Measurements from ENCODE around the gene PLEKHG4B.

DNA sequence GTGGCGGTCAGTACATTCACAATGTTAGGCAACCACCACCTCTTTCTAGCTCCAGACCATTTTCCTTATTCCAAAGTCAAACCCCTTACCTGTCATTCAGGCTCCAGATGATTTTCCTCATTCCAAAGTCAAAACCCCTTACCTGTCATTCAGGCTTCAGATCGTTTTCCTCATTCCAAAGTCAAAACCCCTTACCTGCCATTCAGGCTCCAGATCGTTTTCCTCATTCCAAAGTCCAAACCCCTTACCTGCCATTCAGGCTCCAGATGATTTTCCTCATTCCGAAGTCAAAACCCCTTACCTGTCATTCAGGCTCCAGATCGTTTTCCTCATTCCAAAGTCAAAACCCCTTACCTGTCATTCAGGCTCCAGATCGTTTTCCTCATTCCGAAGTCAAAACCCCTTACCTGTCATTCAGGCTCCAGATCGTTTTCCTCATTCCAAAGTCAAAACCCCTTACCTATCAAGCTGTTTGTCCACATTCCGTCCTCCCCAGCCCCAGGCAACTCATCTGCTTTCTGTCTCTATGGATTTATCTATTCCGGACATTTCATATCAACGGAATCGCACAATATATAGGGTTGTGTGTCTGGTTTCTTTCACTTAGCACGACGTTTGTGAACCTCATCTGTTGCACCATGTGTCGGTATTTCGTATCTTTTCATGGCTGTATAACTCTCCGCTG, 5.2 kb downstream of the PLEKHG4B start:
- TF ChIP-seq POLR2A (IDR thresholded peaks at IDR 0.05; ENCODE audit: low read depth, low read length), result no peak
- TF ChIP-seq, protein P1, sequence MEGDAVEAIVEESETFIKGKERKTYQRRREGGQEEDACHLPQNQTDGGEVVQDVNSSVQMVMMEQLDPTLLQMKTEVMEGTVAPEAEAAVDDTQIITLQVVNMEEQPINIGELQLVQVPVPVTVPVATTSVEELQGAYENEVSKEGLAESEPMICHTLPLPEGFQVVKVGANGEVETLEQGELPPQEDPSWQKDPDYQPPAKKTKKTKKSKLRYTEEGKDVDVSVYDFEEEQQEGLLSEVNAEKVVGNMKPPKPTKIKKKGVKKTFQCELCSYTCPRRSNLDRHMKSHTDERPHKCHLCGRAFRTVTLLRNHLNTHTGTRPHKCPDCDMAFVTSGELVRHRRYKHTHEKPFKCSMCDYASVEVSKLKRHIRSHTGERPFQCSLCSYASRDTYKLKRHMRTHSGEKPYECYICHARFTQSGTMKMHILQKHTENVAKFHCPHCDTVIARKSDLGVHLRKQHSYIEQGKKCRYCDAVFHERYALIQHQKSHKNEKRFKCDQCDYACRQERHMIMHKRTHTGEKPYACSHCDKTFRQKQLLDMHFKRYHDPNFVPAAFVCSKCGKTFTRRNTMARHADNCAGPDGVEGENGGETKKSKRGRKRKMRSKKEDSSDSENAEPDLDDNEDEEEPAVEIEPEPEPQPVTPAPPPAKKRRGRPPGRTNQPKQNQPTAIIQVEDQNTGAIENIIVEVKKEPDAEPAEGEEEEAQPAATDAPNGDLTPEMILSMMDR (conservative IDR thresholded peaks at IDR 0.05; ENCODE audit: low read depth, low read length), result no peak
- no peak for TF ChIP-seq CHD1 (IDR thresholded peaks at IDR 0.05; ENCODE audit: low read depth, low read length)
- TF ChIP-seq, protein P2, sequence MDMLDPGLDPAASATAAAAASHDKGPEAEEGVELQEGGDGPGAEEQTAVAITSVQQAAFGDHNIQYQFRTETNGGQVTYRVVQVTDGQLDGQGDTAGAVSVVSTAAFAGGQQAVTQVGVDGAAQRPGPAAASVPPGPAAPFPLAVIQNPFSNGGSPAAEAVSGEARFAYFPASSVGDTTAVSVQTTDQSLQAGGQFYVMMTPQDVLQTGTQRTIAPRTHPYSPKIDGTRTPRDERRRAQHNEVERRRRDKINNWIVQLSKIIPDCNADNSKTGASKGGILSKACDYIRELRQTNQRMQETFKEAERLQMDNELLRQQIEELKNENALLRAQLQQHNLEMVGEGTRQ (IDR thresholded peaks at IDR 0.05; ENCODE audit: low read depth, low read length), result no peak
- TF ChIP-seq SMC3 (IDR thresholded peaks at IDR 0.05; ENCODE audit: low read depth, low read length), result no peak
- TF ChIP-seq, protein P3, sequence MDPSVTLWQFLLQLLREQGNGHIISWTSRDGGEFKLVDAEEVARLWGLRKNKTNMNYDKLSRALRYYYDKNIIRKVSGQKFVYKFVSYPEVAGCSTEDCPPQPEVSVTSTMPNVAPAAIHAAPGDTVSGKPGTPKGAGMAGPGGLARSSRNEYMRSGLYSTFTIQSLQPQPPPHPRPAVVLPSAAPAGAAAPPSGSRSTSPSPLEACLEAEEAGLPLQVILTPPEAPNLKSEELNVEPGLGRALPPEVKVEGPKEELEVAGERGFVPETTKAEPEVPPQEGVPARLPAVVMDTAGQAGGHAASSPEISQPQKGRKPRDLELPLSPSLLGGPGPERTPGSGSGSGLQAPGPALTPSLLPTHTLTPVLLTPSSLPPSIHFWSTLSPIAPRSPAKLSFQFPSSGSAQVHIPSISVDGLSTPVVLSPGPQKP (IDR thresholded peaks at IDR 0.05; ENCODE audit: borderline replicate concordance, low read depth, low read length), result no peak
- TF ChIP-seq RCOR1 (IDR thresholded peaks at IDR 0.05; ENCODE audit: insufficient replicate concordance, low read length), result no peak
- no peak for TF ChIP-seq MAZ (IDR thresholded peaks at IDR 0.05; ENCODE audit: borderline replicate concordance, low read depth, low read length)
- no peak for TF ChIP-seq CEBPB (IDR thresholded peaks at IDR 0.05; ENCODE audit: low read depth, low read length)
- TF ChIP-seq RAD21 (IDR thresholded peaks at IDR 0.05; ENCODE audit: low read length), result no peak

Measured in IMR-90 (cell line).